ENCODE data around the gene MN1. TPM values are rescaled to one million over a fixed set of nuclear protein-coding genes. Genes with fewer than 3 reads are reported as not detected.

The MN1 gene
- total and polyA plus RNA-seq, 7 donors: under 0.01 to 21.3 (median 6.4) TPM

GRCh38 chr22:27798511-27799014 lies 3.0 kb downstream of the MN1 start:
- Histone ChIP-seq H3K27ac (peak overlapping the region; percentile 75 to 93 (median 85)), H3K4me3 (peak overlapping the region; percentile 61 to 86 (median 76)), H3K9me3 (no peaks in the 10 kb centered on the region), H3K36me3 (no peaks in the 10 kb centered on the region), H3K4me1 (peaks cover 0 to 56% (median 47%) of the 10 kb centered on the region in 4 donors), H3K27me3 (peaks cover 0 to 52% (median 26%) of the 10 kb centered on the region in 3 donors)
- TF ChIP-seq EP300 (IDR thresholded peaks at IDR 0.05): no peak
- TF ChIP-seq POLR2AphosphoS5 (IDR thresholded peaks at IDR 0.05): no peak
- no peak for TF ChIP-seq CTCF (IDR thresholded peaks at IDR 0.05)
- no peak for TF ChIP-seq POLR2A (IDR thresholded peaks at IDR 0.05)
- no peak for DNase-seq
- intact Hi-C loops (cut with DNase I): no loop called here
- 52 to 78% methylated on average over 44 of the region's 44 CpGs for WGBS, 2 donors

GRCh38 chr22:27797520-27798391 lies 3.8 kb downstream of the MN1 start:
- intact Hi-C loops (cut with DNase I): no loop called here
- WGBS, 2 donors: 62 to 77% methylated on average over 86 of the region's 86 CpGs
- Histone ChIP-seq H3K27ac (peak overlapping the region; percentile 75 to 93 (median 85)), H3K9me3 (no peaks in the 10 kb centered on the region), H3K36me3 (no peaks in the 10 kb centered on the region), H3K4me1 (peaks cover 0 to 61% (median 47%) of the 10 kb centered on the region in 4 donors), H3K4me3 (peak overlapping the region; percentile 61 to 86 (median 76)), H3K27me3 (peaks cover 0 to 52% (median 26%) of the 10 kb centered on the region in 3 donors)
- DNase-seq: no peak
- no peak for TF ChIP-seq POLR2AphosphoS5 (IDR thresholded peaks at IDR 0.05)
- no peak for TF ChIP-seq EP300 (IDR thresholded peaks at IDR 0.05)
- TF ChIP-seq POLR2A (IDR thresholded peaks at IDR 0.05): no peak
- no peak for TF ChIP-seq CTCF (IDR thresholded peaks at IDR 0.05)

- H3K36me3 ChIP-seq: no peaks in the 10 kb centered on the region
- no peak for DNase-seq
- peak overlapping the region; percentile 75 to 93 (median 85) for H3K27ac ChIP-seq
- peak overlapping the region; percentile 61 to 86 (median 76) for H3K4me3 ChIP-seq
- no peaks in the 10 kb centered on the region for H3K9me3 ChIP-seq
- 89 to 90% methylated on average over 55 of the region's 55 CpGs for WGBS, 2 donors
- intact Hi-C loops (cut with DNase I): no loop called here
- peaks cover 0 to 52% (median 26%) of the 10 kb centered on the region in 3 donors for H3K27me3 ChIP-seq
- peaks cover 0 to 61% (median 43%) of the 10 kb centered on the region in 4 donors for H3K4me1 ChIP-seq
- TF ChIP-seq EP300 (IDR thresholded peaks at IDR 0.05): no peak
- no peak for TF ChIP-seq POLR2A (IDR thresholded peaks at IDR 0.05)
- no peak for TF ChIP-seq POLR2AphosphoS5 (IDR thresholded peaks at IDR 0.05)
- TF ChIP-seq CTCF (IDR thresholded peaks at IDR 0.05): no peak
Measured at GRCh38 chr22:27796829-27797519, 4.6 kb downstream of the MN1 start.

GRCh38 chr22:27795696-27796517 lies 5.6 kb downstream of the MN1 start:
- Histone ChIP-seq H3K27me3 (peaks cover 0 to 49% (median 25%) of the 10 kb centered on the region in 3 donors), H3K36me3 (no peaks in the 10 kb centered on the region), H3K4me1 (peaks cover 0 to 62% (median 40%) of the 10 kb centered on the region in 4 donors), H3K4me3 (peak overlapping the region in 3 of 4 donors; percentile 61 to 86 (median 83)), H3K27ac (peak overlapping the region; percentile 75 to 93 (median 85)), H3K9me3 (no peaks in the 10 kb centered on the region)
- 48 to 69% methylated on average over 15 of the region's 15 CpGs for WGBS, 2 donors
- no peak for TF ChIP-seq POLR2AphosphoS5 (IDR thresholded peaks at IDR 0.05)
- TF ChIP-seq EP300 (IDR thresholded peaks at IDR 0.05): no peak
- TF ChIP-seq CTCF (IDR thresholded peaks at IDR 0.05): no peak
- TF ChIP-seq POLR2A (IDR thresholded peaks at IDR 0.05): no peak
- intact Hi-C loops (cut with DNase I): no loop called here
- no peak for DNase-seq

Measured in sigmoid colon (tissue), 7 donors.